GM03348 (cell line): ENCODE measurements around the gene COL23A1.

ENCODE experiments used
- DNase-seq: peaks from one replicate; pipeline ENCODE4 v3.0.0; 2012; ENCODE audit warnings: low spot score

Gene COL23A1

DNA sequence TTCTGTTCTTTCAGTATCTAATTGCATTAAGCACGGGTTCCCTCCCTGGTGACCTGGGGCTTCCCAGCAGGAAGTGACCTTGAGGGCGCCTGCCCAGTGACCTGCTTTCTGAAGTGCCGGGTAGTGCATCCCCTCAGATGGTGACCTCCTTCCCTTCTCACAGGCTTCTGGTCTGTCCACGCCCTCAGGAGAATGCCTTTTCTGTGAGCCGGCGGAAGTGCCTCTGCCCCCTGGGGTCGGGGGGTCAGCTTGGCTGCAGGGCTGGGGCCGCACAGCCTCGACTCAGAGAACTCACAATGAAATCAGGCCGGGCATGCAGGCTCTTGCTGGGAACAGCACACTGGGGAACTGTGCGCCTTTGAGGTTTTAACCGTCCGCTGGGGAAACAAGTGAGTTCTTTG, 233.1 kb downstream of the COL23A1 start:
- DNase-seq = no peak

DNA sequence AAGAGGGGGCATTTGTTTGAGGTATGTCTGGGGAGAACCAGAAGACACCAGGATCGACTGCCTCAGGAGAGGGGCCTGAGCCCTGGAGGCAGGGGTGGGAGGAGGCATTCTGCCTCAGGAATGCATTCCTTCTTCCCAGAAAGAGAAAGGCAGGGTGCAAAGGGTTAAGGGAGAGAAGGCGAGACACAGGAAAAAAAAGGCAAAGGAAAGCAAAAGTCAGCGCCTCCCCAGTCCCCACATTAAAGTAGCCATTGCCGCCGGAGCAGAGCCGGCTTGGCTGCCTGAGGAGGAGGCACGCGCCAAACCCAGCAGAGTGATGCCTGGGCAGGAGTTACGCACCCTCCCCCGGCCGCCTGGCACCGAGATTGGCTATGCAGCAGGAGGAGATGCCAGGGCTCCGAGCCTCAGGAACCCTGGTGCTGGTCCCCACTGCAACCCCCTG, 233.7 kb downstream of the COL23A1 start:
- no peak for DNase-seq

DNA sequence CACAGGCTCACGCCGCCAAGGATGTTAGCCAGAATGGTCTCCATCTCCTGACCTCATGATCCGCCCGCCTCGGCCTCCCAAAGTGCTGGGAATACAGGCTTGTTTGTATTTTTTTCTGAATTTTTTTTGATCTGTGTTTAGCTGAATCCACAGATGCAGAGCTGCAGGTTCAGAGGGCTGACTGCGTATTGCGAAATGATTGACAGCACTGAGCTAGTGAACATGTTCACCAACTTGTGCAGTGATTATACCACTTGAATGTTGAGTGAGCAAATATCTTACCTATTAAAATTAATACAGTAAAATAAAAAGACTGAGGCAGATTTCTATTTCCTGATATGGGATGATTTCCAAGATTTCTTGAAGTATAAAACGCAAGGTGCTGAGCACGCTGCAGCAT, 234.5 kb downstream of the COL23A1 start:
- no peak for DNase-seq

DNA sequence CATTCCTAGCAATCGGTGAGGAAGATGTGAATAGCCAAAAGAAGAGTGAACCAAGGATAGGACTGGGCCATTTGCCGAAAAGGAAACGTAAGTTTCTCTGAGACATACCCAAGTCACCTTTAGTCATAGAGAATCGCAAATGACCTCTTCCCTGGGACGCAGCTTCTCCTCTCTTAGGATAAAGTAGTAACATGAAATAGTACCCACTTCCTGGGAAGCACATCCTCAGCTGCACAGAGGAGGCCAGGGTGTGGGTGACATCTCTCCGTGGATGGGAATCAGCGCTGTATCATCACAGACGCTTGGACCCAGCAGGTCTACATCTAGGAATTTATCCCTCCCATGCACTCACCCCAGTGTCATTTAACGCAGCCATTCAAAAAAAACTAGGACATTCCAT, 236.7 kb downstream of the COL23A1 start:
- no peak for DNase-seq

DNA sequence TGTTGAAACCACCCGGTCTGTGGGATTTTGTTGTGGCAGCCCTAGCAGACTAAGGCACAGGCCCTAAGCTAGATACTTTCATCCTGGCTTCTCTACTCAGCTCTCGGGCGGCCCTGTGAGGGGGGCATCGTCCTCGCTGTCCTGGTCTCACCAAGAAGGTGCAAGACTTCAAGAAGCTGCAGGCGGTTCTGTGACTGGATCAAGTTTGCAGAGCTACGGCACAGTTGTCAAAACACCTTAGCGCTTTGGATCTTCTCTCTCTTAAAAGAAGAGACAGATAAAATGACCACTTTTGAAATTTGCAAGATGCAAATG, 238.2 kb downstream of the COL23A1 start:
- DNase-seq = no peak

DNA sequence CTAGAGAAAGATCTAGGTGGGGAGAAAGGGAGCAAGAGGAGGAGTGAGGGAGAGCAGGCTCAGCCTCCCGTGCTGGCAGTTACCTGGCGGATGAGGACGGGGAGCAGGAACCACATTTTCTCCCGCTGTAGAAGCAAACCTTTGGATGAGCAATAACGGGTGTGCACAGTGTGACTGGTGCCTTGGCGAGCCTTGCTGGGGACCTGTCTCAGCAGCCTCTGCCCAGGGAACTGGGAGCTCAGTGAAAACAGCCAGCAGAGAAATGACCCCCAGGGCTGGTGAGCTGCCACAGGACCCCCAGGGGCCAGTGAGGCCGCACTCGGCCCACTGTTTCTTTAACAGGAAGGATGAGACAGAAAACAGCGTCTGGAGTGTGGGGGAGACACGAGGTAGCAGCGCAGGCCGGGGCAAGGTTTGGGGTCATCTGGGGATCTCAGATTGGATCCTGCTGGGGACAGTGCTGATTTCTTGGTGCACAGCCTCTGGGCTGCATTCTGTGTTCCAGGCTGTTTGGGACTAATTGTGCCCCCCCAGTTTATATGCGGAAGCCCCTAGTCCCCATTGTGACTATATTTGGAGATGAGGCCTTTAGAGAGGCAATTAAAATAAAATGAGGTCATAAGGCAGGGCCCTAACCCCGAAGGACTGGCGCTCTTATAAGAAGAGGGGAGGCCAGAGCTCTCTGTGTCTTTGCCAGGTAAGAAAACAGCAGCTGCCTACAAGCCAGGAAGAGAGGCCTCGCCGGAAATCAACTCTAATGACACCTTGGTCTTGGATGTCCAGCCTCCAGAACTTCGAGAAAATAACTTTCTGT, 238.8 kb downstream of the COL23A1 start:
- DNase-seq = no peak

DNA sequence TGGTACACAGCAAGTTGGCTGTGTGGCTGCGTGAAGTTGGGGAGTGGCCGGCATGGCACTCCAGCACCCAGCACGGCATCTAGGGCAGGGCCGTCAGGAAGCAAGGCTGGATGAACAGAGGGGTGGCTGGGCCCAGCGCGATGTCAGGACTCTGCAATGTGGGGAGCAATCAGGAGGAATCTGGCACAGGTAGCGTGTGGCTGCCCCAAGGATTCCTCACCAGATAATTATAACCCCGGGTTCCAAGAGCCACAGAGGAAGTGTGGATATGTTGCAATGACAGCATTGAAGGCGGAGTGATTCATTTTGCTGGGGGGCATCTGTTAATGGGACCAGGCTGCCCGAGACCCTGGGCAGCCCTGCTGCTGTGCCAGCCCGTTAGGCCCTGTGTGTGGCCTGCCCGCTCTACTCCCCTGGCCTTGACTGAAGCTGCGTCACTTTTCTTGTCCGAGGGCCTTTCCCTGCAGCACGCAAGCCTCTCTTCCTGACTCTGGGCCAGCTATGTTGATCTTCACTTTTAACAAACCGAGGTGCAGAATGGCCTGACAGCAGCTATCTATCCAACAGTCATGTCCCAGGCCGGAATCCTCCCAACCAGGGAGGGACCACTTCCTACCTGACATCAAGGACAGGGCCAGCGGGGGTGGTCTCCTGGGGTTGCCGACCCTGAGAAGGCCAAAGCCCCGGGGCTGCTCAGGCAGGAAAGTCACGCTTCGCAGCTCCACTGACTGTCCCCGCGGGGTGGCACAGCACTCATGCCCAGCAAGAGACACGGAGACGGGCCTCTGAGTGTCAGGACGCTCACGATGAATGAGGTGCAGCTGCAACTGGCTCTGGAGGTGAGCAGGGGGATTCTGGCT, 239.6 kb downstream of the COL23A1 start:
- DNase-seq = no peak

DNA sequence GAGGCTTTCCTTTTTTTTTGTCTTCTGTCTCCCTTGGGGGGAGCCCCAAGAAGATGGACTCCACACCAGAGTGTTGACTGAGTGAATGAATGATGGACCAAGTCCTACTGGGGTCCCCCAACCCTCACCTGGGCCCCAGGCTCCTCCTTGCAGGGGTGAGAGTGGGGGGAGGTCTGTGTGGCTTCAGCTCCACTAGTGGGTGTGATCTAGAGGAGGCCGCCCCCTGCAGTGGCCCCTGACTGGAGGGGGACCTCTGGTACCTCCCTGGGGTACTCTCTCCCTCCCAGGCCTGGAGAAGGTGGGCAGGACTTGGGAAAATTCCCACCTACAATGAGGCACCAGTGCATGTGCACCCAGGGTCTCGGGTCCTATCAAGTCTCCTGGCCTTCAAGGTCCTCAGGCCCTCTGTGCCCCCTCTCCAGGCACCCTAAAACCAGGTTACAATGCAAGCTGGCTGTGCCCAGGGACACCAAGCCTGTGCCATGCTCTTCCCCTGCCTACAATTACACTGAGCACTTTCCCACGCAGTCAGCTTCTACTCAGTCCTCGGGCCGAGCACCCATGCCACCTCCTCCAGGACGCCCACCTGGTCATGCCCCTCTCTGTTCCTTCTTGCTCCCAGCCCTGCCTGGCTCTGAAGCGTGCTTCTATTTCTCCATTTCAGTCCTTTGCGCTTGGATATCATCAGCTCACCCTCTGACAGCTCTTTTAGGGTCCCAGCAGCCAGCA, 240.4 kb downstream of the COL23A1 start:
- DNase-seq = no peak

DNA sequence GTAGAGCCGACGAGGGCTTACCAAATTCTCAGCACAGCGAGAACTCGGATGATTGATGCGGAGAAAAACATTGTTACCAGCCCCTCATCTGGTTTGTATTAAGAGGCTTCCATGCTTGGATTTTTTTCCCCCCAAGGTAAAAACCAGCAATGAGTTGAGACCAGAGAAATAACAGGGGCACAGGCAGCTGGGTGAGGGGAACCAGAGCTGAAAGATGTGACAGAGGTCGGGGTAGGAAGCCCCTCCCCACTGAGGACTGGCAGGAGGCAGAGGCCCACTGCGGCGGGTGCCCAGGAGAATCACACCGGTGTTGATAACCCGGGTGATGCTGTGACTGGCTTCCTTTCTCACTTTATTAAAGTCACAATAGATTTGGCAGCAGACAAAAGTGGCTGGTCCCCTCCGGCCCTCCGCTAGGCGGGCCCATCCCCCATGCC, 241.1 kb downstream of the COL23A1 start:
- DNase-seq = no peak

DNA sequence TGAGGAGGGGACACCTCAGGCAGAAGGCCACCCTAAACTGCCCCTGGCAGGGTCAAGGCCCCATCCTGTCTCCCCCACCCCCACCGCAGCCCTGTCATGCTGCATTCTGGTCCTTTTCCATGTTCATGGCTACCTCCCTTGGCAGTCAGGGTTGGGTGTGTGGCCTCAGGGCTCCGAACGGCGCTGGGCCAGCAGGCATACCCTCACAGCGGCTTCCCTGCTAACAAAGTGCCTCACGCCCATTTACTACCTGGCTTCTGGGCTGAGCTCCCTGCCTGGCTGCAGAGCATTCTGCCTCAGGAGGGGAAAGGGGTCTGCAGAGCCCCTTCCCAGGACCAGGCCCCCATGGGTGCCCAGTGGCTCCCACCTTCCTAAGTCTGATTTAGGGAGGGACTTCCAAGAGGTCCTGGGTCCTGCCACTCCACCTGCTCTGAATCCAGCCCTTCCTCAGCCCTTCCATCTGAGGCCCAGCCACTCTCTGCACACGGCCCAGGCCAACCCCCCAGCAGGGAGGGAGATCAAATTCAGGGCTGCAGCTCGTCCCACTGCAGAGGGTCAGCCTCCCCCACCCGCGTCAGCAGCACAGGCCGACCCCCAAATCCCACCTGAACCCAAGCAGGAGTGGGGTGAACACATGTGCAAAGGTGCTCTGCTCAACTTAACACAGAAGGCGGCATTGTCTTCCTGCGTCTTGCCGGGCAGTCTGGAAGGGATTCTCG, 241.7 kb downstream of the COL23A1 start:
- no peak for DNase-seq

DNA sequence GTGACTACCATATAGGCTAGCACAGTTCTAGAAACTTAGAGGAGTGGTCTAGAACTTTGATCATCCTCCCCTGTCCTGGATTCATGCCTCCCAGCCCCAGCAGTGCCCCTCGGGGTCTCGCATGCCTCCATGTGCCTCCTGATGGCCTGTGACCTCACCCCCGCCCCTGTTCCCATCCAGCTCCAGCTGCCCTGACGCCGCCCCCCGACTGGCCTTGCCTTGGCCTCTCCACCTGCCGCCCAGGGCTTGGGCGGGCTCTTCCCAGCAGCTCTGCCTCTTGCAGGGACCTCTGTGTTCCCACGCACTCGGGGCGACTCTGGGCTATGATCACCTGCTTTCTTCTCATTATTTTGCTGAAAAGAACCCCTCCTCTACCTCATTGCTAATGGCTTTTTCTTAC, 242.2 kb downstream of the COL23A1 start:
- DNase-seq = no peak

DNA sequence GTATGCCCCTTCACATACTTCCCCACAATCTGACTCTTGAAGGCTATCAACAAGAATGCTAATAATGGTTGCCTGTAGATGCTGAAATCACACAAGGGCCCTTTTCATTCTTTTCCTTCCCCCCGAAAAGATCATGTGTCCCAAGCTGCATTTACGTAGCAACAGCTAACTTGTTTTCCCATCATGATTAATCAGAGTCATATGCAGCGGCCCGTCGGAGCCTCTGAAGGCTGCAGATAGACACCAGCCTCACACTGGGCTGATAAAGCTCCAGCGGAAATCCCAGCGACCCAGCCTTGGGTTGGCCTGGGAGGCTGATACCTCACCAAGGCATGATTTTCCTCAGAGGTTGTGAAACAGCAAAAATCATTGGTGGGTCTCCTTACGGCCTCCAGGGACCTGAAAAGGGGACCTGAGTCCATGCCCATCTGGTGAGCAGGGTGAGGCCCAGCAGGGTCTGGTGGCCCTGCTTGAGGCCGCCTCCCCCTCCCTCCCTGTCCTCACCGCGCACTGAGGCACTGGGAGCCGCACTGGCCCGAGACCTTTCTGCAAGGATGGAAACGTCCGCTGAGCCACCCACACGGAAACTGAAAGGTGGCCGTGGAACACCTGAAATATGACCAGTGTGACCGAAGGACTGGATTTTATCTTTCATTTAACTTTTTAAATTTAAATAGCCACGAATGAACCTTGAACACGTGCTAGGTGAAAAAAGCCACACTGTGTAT, 243.4 kb downstream of the COL23A1 start:
- DNase-seq = no peak

DNA sequence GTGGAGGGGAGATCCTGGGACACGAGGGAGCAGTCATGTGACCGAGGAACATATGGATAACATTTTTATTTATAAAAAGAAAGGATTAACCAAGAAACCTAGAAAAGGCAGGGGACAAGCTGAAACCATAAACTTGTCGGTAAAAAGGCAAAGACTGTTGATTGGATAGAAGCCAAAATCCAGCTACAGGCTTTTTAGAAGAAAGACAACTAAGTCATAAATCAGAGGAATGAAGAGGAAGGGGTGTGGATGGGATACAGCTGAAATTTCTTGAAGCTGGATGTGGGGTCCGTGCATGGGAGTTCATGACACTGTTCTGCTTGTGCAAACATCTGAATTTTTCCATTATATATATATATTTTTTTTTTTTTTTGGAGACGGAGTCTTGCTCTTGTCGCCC, 246.9 kb downstream of the COL23A1 start:
- DNase-seq = no peak

DNA sequence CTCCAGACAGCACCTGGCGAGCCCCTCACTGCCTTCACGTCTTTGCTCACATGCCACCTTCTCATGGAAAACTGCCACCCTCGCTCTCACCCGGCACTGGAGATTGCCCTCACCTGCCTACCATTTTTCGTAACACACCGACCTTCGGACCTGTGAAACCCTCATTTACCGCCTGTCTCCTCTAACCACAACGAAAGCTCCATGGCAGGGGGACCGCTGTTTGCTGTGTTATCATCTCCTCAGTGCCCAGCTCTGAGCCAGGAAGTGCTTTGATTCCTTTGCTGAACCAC, 248.4 kb downstream of the COL23A1 start:
- DNase-seq = no peak

DNA sequence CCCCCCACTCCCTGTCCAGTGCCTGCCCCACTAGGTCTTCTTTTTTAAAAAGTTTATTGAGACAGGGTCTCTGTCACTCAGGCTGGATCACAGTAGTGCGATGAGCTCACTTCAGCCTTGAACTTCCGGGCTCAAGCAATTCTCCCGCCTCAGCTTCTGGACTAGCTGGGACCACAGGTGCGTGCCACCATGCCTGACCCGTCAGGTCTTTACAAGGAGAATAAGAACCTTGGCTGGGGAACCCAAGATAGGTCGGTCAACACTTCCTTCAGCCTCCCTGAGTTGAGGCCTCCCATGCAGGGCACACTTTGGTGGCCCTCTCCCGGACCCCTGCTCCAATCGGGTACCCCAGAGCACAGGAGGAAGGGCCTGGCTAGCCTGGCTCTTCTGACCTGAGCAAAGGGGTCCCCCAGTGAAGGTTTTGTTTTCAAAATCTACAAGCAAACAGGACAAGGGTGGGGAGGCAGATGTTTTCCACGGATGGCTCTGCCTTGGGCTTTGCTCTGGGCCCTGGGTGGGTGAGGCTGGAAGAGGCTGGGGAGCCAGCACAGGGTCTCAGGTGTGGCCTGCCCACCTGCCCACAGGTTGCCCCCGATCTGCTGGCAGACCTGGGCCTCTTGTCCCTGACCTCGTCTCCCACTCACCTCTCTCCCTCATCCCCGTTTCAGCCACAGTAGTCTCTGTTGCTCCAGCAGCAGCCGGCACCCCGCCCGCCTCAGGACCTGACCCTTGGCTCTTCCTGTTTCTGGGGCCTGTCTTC, 248.9 kb downstream of the COL23A1 start:
- DNase-seq = no peak

DNA sequence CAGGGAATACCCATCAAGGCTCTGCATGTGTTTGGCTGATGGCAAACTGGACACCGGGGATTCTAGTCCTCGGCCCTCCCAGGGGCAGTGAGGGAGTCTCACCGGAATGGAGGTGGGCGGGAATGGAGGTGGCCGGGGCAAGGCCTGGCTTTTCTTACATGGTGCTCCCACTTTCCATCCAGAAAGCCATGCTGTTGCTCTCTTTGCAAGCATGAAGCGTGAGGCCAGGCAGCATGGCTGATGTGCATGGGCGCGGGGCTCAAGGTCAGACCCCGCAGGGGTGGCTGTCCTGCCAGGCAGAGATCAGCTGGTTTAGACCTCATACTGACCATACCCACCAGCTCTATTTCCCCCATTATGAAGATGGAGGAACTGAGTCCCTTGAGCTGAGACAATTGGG, 249.6 kb downstream of the COL23A1 start:
- no peak for DNase-seq

DNA sequence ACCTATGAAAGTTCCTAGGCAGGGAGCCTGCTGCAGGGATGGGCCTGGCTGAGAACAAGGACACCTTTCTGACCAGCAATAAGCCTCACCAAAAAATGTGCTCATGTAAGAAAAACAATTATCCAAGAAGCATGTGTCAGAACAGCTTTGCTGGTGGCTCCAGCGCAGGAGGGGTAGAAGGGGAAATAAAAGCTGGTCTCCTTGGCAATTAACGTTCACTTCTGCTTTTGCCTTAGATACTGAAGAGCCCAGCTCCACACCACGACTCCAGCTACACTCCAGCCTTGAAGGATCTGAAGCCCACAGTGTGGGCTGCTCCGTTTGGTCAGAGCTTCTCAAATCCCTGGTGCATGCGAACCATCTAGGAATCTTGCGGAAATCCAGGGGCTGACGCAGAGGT, 250.0 kb downstream of the COL23A1 start:
- no peak for DNase-seq

DNA sequence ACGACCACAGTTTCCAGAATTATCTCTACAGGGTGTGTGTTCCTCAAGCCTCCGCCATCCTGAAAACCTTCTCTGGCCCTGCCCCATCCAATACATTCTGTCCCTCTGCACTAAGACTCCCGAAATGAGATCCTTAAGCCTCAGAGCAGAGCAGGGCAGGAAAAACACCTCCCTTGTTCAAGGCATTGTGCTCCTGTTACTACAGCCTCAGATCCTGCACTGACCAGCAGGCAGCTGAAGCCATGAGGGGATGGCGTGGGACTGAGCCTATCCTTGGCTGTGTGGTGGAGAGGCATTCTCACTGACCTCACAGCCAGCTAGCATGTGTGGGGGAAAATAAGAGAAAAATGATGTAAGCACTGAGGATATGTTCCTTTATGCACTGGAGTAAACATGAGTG, 250.9 kb downstream of the COL23A1 start:
- no peak for DNase-seq

DNA sequence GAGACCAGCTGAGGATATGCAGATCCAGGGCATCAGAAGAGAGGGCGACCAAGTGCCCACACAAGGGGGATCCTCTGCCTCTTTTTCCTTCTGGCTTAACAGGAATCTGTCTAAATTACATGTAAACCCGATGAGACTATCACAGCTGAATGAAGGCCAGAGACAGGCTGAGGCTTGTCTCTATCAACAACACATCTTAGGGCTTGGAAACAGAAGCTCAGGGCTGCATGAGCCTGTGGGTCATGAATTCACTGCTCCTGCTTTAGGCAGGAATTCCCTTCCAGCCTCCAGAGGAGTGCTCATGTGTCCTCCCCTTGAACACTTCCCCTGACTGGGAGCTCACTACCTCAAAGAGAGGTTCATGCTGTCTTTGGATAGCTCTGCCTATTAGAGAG, 251.4 kb downstream of the COL23A1 start:
- DNase-seq = no peak

DNA sequence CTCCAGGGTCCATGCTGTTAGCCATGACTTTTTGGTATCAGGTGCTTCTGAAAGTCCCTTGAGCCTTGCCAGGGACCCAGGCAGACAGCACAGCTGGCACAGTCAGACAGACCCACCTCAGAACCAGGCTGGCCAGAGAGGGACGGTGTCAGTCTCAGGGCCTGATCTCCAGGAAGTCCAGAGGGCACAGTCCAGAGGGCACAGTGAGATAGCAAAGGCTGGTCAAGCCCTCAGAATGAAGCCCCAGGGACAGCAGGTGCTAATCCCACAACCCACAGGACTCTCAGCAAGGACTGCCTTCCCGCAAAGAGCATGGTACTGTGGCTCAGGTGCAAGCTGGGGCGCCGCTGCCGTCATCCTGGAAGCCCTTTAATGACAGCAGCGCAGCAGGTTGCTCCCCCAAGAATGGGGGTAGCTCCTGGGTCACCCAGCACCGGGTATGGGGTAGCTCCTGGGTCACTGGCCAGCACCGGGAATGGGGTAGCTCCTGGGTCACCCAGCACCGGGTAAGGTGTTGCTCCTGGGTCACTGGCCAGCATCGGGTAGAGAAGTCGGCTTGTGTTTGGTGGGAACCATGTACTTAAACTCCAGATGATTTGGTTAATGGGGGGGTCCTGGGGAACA, 252.0 kb downstream of the COL23A1 start:
- no peak for DNase-seq
